Mesothelial cell of epicardium (in vitro differentiated cells): ENCODE data around the gene HHAT. TPM values are rescaled to one million over a fixed set of nuclear protein-coding genes. Genes with fewer than 3 reads are reported as not detected.

Experiments used
- DNase-seq, 2 experiments: peaks; one replicate each; pipeline ENCODE4 v3.0.0; 2021; ENCODE audit warnings: low spot score in 2 of 2; ENCODE audit not compliant: unreplicated experiment in 2 of 2
- H3K27ac Mint-ChIP-seq: 2 replicates; pipeline ENCODE4 v1.8.0; 2021; ENCODE audit warnings: mixed read lengths
- H3K27me3 Mint-ChIP-seq: 2 replicates; pipeline ENCODE4 v1.8.0; 2021; ENCODE audit warnings: low read depth, mixed read lengths
- H3K36me3 Mint-ChIP-seq: 2 replicates; pipeline ENCODE4 v1.8.0; 2021; ENCODE audit warnings: mixed read lengths
- H3K4me1 Mint-ChIP-seq: 2 replicates; pipeline ENCODE4 v1.8.0; 2021; ENCODE audit warnings: mixed read lengths
- H3K4me3 Mint-ChIP-seq: 2 replicates; pipeline ENCODE4 v1.8.0; 2021; ENCODE audit warnings: mild to moderate bottlenecking, moderate library complexity, mixed read lengths
- H3K9me3 Mint-ChIP-seq: 2 replicates; pipeline ENCODE4 v1.8.0; 2021; ENCODE audit warnings: mixed read lengths
- total RNA-seq: library from RNA; stranded (reverse); gene quantifications from 3 replicates; pipeline ENCODE4 v1.2.1, GENCODE V29; 2021
- TF ChIP-seq, protein P1 (sequence below): fragments of 200-600 bp; sonication (generic); IDR thresholded peaks from one replicate; pipeline ENCODE4 v1.5.0; 2021; ENCODE audit warnings: antibody characterized with exemption; ENCODE audit not compliant: unreplicated experiment

The HHAT gene
- total RNA-seq, 1 donor from 2014 or later: 19.2 TPM

- no peak for DNase-seq
- TF ChIP-seq, protein P1, sequence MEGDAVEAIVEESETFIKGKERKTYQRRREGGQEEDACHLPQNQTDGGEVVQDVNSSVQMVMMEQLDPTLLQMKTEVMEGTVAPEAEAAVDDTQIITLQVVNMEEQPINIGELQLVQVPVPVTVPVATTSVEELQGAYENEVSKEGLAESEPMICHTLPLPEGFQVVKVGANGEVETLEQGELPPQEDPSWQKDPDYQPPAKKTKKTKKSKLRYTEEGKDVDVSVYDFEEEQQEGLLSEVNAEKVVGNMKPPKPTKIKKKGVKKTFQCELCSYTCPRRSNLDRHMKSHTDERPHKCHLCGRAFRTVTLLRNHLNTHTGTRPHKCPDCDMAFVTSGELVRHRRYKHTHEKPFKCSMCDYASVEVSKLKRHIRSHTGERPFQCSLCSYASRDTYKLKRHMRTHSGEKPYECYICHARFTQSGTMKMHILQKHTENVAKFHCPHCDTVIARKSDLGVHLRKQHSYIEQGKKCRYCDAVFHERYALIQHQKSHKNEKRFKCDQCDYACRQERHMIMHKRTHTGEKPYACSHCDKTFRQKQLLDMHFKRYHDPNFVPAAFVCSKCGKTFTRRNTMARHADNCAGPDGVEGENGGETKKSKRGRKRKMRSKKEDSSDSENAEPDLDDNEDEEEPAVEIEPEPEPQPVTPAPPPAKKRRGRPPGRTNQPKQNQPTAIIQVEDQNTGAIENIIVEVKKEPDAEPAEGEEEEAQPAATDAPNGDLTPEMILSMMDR: no peak
- peaks cover 5% of the 10 kb centered on the region for H3K27me3 Mint-ChIP-seq
- H3K4me3 Mint-ChIP-seq: no peak overlapping the region
- no peaks in the 10 kb centered on the region for H3K9me3 Mint-ChIP-seq
- no peaks in the 10 kb centered on the region for H3K4me1 Mint-ChIP-seq
- H3K27ac Mint-ChIP-seq: no peak overlapping the region
- no peaks in the 10 kb centered on the region for H3K36me3 Mint-ChIP-seq
Observed at GRCh38 chr1:210677533-210677932, 348.8 kb downstream of the HHAT start.

DNA sequence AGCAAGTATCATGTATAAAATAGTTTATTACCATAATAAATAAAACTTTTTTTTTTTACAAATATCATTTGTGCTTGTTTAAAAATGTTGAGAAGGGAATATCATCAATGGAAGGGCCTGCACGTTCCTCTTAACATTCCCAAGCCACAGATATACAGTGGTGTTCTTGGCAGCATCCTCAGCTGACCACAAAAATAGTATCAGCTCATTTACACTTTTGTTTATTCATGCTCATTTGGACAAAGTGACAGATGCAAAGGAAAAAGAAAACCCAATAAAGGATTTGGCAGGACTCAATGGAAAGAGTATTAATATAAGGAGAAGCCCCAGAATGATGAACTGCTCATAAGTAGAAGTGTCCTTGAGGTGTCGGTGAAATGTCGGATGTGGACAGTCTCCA, 349.6 kb downstream of the HHAT start:
- Mint-ChIP-seq H3K4me1 (no peaks in the 10 kb centered on the region), H3K27ac (no peak overlapping the region), H3K9me3 (no peaks in the 10 kb centered on the region), H3K27me3 (peaks cover 3% of the 10 kb centered on the region), H3K36me3 (no peaks in the 10 kb centered on the region), H3K4me3 (no peak overlapping the region)
- DNase-seq: no peak
- TF ChIP-seq, protein P1: no peak

DNA sequence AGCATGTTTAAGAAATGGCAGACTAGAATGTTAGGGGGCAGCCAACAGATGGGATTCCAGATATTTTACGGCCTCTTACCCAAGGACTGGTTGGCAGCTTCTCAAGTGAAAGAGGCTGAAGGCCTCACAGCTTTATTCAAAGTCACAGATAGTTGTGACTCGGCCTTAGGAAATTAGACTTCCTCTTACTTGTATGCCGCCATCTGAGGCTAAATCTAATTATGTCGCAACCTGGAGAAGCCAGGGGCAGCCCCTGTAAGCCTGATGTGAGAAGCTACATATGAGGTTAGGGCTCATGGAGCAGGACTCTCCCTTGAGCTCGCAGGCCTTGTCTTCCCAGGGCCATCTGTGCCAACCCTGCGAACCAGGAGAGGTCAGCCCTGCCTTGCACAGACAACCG, 352.5 kb downstream of the HHAT start:
- TF ChIP-seq, protein P1: no peak
- Mint-ChIP-seq H3K27ac (no peak overlapping the region), H3K9me3 (no peaks in the 10 kb centered on the region), H3K4me1 (no peaks in the 10 kb centered on the region), H3K4me3 (no peak overlapping the region), H3K27me3 (no peaks in the 10 kb centered on the region), H3K36me3 (peaks cover 5% of the 10 kb centered on the region)
- DNase-seq: no peak

DNA sequence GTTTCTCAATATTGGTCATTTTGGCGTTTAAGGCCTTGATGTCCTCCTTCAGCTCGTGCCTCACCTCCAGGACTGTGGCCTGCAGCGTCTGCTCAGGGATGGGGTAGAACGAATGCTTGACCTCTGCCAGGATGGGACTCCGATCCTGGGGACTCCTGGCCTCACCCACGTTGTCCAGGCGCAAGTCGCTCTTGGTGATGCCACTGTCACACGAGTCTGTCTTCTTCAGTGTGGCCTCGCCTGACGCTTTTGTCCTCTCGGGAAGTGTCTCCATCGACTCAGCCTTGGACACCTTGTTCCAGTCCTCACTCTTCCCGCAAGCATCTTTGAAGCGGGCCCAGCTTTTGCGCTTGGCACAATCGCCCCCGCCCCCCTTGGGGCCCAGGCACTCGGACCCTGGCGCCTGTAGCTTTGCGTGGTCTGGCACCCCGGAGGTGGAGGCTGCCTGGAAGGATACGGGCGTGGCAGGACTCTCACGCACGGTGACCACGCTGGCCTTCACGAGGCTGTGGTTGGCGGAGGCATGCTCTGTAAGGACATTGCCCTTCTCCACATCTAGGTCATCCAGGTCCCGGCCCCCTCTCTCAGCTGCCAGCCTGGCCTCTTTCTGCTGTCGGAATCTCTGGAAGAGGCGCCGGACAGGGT, 354.8 kb downstream of the HHAT start:
- Mint-ChIP-seq H3K36me3 (peaks cover 5% of the 10 kb centered on the region), H3K27ac (no peak overlapping the region), H3K27me3 (no peaks in the 10 kb centered on the region), H3K4me3 (no peak overlapping the region), H3K4me1 (peaks cover 9% of the 10 kb centered on the region), H3K9me3 (no peaks in the 10 kb centered on the region)
- DNase-seq: no peak
- TF ChIP-seq, protein P1: no peak

GRCh38 chr1:210684466-210685294, 356.0 kb downstream of the HHAT start:
- Mint-ChIP-seq H3K27ac (no peak overlapping the region), H3K4me3 (no peak overlapping the region), H3K9me3 (no peaks in the 10 kb centered on the region), H3K36me3 (peaks cover 5% of the 10 kb centered on the region), H3K4me1 (peaks cover 9% of the 10 kb centered on the region), H3K27me3 (peaks cover 2% of the 10 kb centered on the region)
- DNase-seq: no peak
- TF ChIP-seq, protein P1: no peak
